CD4-positive, alpha-beta T cell treated with Interleukin-6 for 4 hours (primary cell): ENCODE results near the gene CCL18.
"Not testable (repeated sequence)": the region's sequence is repeated elsewhere in the genome, so short reads cannot be mapped to it uniquely, and the experiment has no call there.

ENCODE experiments used
- DNase-seq: peaks from one replicate; pipeline ENCODE4 v3.0.0-alpha.2; 2020; ENCODE audit warnings: mixed read lengths

The CCL18 gene

GRCh38 chr17:36072431-36073121 lies 8.5 kb downstream of the CCL18 start:
- DNase-seq = peak; percentile 55

GRCh38 chr17:36074365-36074764 lies 10.3 kb downstream of the CCL18 start:
- no peak for DNase-seq

- not testable (repeated sequence) for DNase-seq
These were observed 17.8 kb downstream of the CCL18 start for GRCh38 chr17:36081681-36082471.

GRCh38 chr17:36082482-36083120 lies 18.5 kb downstream of the CCL18 start:
- peak; percentile 30 for DNase-seq

- not testable (repeated sequence) for DNase-seq
These were observed 19.6 kb downstream of the CCL18 start for GRCh38 chr17:36083691-36084090.

GRCh38 chr17:36085765-36086164 lies 21.7 kb downstream of the CCL18 start:
- no peak for DNase-seq

GRCh38 chr17:36086791-36087190 lies 22.7 kb downstream of the CCL18 start:
- no peak for DNase-seq

- not testable (repeated sequence) for DNase-seq
These were observed 23.4 kb downstream of the CCL18 start for GRCh38 chr17:36087471-36087870.

GRCh38 chr17:36087897-36088572 lies 24.0 kb downstream of the CCL18 start:
- not testable (repeated sequence) for DNase-seq

- DNase-seq = no peak
These were observed 24.7 kb downstream of the CCL18 start for GRCh38 chr17:36088670-36089338.

GRCh38 chr17:36089339-36089865 lies 25.3 kb downstream of the CCL18 start:
- no peak for DNase-seq

GRCh38 chr17:36089888-36090836 lies 26.1 kb downstream of the CCL18 start, which contains the start of gene CCL3:
Gene CCL3 (minus strand): TSS chr17:36090143. CDS start chr17:36090058, 85 bp downstream.
- no peak for DNase-seq

GRCh38 chr17:36092230-36092629 lies 28.2 kb downstream of the CCL18 start:
- no peak for DNase-seq

GRCh38 chr17:36092715-36093114 lies 28.6 kb downstream of the CCL18 start:
- DNase-seq = not testable (repeated sequence)

GRCh38 chr17:36094232-36094631 lies 30.2 kb downstream of the CCL18 start:
- DNase-seq = no peak

- no peak for DNase-seq
These were observed 30.7 kb downstream of the CCL18 start for GRCh38 chr17:36094746-36095145.

GRCh38 chr17:36095992-36096391 lies 31.9 kb downstream of the CCL18 start:
- DNase-seq = no peak

- DNase-seq = not testable (repeated sequence)
These were observed 34.9 kb downstream of the CCL18 start for GRCh38 chr17:36099004-36099403.

GRCh38 chr17:36103401-36103975 lies 39.4 kb downstream of the CCL18 start, which contains the start of gene CCL4:
Gene CCL4 (plus strand): TSS chr17:36103827. CDS start chr17:36103906, 79 bp downstream.
- DNase-seq = not testable (repeated sequence)

GRCh38 chr17:36104246-36104645 lies 40.2 kb downstream of the CCL18 start:
- not testable (repeated sequence) for DNase-seq
